Left ventricle myocardium inferior (tissue), 1 donor: ENCODE measurements around the gene SAA4. TPM values are rescaled to one million over a fixed set of nuclear protein-coding genes. Genes with fewer than 3 reads are reported as not detected.
"Not testable (repeated sequence)": the region's sequence is repeated elsewhere in the genome, so short reads cannot be mapped to it uniquely, and the experiment has no call there.

Source experiments
- DNase-seq: peaks from one replicate; pipeline ENCODE4 v3.0.0-alpha.2; 2020
- H3K27ac ChIP-seq: fragments of 200-600 bp; replicated peaks from 2 replicates; pipeline ENCODE4 v1.8.0; 2021
- H3K27me3 ChIP-seq: fragments of 200-600 bp; 2 replicates; pipeline ENCODE4 v1.8.0; 2021; ENCODE audit warnings: low read depth
- H3K36me3 ChIP-seq: fragments of 200-600 bp; 2 replicates; pipeline ENCODE4 v1.8.0; 2021
- H3K4me1 ChIP-seq: fragments of 200-600 bp; 2 replicates; pipeline ENCODE4 v1.8.0; 2021
- H3K4me3 ChIP-seq: fragments of 200-600 bp; 2 replicates; pipeline ENCODE4 v1.8.0; 2021; ENCODE audit warnings: mild to moderate bottlenecking, moderate library complexity
- H3K9me3 ChIP-seq: fragments of 200-600 bp; replicated peaks from 2 replicates; pipeline ENCODE4 v1.8.0; 2021
- intact Hi-C: fragments of 100-400 bp; cut with micrococcal nuclease; formaldehyde crosslinking; loops from one replicate; pipeline ENCODE4 v1.11.0; 2022
- total RNA-seq: library from RNA; stranded (reverse); fragmentation: NEBNext Ultra II Directional; extraction: Animal tissue kit (Norgen Biotek cat#: 25700); gene quantifications from one replicate; pipeline ENCODE4 v1.2.1, GENCODE V29; 2021
- TF ChIP-seq, protein P1 (sequence below): fragments of 200-600 bp; IDR thresholded peaks from 2 replicates; pipeline ENCODE4 v1.8.0; 2021; ENCODE audit warnings: antibody characterized with exemption, mild to moderate bottlenecking, borderline replicate concordance
- donor health status: DM: no; HTN: yes; CAD: no; lungs with severe emphysema.

The SAA4 gene
- total RNA-seq, 1 donor from 2014 or later: not detected

DNA sequence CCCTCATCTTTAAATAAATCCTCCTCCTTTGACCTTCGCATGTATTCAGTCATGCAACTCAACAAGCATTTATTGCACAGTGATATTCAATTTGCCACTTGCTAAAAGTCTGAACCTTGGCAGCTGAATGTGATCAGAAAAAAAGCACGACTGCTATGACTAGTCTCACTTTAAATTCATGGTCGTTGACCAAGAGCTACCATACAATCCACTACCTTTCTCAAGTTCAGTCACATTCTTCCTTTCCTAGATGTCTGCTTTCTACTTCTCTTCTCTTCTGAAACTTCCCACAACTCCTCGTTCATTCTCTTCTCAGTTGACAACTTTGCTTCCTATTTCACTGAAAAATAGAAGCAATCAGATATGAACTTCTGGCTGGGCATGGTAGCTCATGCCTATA is 27.4 kb upstream of the SAA4 start:
- intact Hi-C loops: no loop called here
- DNase-seq: no peak
- no peak overlapping the region for H3K27ac ChIP-seq

DNA sequence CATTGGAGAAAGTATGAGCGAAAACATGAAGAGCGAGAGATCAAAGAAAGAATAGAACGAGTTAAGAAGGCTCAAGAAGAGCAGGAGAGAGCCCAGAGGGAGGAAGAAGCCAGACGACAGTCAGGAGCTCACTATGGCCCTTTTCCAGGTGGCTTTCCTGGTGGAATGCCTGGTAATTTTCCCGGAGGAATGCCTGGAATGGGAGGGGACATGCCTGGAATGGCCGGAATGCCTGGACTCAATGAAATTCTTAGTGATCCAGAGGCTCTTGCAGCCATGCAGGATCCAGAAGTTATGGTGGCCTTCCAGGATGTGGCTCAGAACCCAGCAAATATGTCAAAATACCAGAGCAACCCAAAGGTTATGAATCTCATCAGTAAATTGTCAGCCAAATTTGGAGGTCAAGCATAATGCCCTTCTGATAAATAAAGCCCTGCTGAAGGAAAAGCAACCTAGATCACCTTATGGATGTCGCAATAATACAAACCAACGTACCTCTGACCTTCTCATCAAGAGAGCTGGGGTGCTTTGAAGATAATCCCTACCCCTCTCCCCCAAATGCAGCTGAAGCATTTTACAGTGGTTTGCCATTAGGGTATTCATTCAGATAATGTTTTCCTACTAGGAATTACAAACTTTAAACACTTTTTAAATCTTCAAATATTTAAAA is 26.2 kb upstream of the SAA4 start:
- H3K36me3 ChIP-seq, H3K4me3 ChIP-seq, DNase-seq, H3K27ac ChIP-seq, intact Hi-C loops, H3K9me3 ChIP-seq, H3K4me1 ChIP-seq: not testable (repeated sequence)
- H3K27me3 ChIP-seq: peaks cover 17% of the 10 kb centered on the region

More for the DNA sequence above, 27.4 kb upstream of the SAA4 start:
- H3K27me3 ChIP-seq: peaks cover 17% of the 10 kb centered on the region
- TF ChIP-seq, protein P1, sequence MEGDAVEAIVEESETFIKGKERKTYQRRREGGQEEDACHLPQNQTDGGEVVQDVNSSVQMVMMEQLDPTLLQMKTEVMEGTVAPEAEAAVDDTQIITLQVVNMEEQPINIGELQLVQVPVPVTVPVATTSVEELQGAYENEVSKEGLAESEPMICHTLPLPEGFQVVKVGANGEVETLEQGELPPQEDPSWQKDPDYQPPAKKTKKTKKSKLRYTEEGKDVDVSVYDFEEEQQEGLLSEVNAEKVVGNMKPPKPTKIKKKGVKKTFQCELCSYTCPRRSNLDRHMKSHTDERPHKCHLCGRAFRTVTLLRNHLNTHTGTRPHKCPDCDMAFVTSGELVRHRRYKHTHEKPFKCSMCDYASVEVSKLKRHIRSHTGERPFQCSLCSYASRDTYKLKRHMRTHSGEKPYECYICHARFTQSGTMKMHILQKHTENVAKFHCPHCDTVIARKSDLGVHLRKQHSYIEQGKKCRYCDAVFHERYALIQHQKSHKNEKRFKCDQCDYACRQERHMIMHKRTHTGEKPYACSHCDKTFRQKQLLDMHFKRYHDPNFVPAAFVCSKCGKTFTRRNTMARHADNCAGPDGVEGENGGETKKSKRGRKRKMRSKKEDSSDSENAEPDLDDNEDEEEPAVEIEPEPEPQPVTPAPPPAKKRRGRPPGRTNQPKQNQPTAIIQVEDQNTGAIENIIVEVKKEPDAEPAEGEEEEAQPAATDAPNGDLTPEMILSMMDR: no peak
- H3K4me3 ChIP-seq: no peak overlapping the region
- H3K36me3 ChIP-seq: no peaks in the 10 kb centered on the region
- H3K9me3 ChIP-seq: no peaks in the 10 kb centered on the region
- no peaks in the 10 kb centered on the region for H3K4me1 ChIP-seq

DNA sequence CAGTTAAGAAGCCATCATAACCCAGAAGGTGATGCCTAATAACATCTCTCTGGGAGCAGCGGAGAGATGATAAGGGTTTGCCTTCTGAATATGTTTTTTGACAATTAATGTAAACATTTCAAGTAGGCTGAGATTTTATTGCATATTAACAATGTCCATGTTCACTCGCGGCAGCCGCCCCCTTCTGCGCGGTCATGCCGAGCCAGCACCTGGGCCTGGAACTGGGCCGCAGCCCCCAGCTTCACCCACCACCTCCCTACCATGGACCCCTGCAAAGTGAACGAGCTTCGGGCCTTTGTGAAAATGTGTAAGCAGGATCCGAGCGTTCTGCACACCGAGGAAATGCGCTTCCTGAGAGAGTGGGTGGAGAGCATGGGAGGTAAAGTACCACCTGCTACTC is 25.1 kb upstream of the SAA4 start:
- TF ChIP-seq, protein P1: no peak
- no peak overlapping the region for H3K27ac ChIP-seq
- H3K36me3 ChIP-seq: no peaks in the 10 kb centered on the region
- DNase-seq: no peak
- no peaks in the 10 kb centered on the region for H3K9me3 ChIP-seq
- H3K27me3 ChIP-seq: peaks cover 17% of the 10 kb centered on the region
- H3K4me1 ChIP-seq: no peaks in the 10 kb centered on the region
- H3K4me3 ChIP-seq: no peak overlapping the region
- intact Hi-C loops: no loop called here

DNA sequence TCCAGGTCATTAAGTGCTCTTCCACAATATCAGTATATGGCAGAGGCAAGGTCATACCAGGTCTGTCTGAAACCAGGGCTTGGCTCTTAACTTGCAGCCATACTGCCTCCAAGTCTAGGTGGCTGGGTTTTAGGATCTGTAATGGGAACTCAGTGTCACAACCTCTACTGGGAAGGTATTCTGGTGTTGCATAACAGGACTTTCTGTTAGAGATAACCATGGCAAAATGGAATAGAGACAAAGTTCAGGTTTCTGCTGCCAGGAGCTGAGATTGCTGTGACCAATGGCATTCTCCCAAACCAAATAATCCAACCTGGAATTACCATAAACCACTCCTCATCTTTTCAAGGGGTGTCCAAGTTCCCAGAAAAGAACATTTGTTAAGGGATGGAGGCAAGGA is 22.7 kb upstream of the SAA4 start:
- no peaks in the 10 kb centered on the region for H3K36me3 ChIP-seq
- no peak overlapping the region for H3K4me3 ChIP-seq
- no peaks in the 10 kb centered on the region for H3K4me1 ChIP-seq
- H3K27me3 ChIP-seq: peaks cover 15% of the 10 kb centered on the region
- intact Hi-C loops: no loop called here
- TF ChIP-seq, protein P1: no peak
- no peak for DNase-seq
- no peak overlapping the region for H3K27ac ChIP-seq
- H3K9me3 ChIP-seq: no peaks in the 10 kb centered on the region

DNA sequence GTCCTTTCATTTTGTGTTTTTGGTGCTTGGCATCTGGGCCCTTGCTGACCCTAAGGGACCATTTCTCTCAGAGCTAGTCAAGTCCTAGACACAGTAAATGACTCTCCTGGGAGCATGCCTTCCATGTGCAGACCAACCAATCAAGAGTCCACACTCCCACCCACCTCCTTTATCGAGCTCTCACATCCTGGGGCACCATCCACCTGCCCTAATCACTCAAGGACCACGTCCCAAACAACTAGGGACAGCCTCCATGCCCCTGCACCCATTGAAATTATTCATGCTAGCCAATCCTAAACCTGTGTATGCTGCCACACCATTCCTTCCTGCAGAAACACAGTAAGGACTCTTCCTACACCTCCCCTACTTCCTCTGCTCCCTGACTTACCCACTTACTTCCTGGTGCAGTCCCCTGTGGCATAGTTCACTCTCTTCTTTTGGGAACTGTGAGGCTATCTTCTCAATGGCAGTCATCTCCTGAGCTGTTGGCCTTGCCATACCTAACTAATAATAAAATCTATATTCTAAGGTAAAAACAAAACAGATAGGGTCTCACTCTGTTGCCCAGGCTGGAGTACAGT is 18.3 kb upstream of the SAA4 start:
- TF ChIP-seq, protein P1: no peak
- Histone ChIP-seq H3K36me3 (no peaks in the 10 kb centered on the region), H3K4me3 (no peak overlapping the region), H3K4me1 (no peaks in the 10 kb centered on the region), H3K9me3 (no peaks in the 10 kb centered on the region), H3K27ac (no peak overlapping the region), H3K27me3 (peaks cover 8% of the 10 kb centered on the region)
- intact Hi-C loops: no loop called here
- DNase-seq: no peak

DNA sequence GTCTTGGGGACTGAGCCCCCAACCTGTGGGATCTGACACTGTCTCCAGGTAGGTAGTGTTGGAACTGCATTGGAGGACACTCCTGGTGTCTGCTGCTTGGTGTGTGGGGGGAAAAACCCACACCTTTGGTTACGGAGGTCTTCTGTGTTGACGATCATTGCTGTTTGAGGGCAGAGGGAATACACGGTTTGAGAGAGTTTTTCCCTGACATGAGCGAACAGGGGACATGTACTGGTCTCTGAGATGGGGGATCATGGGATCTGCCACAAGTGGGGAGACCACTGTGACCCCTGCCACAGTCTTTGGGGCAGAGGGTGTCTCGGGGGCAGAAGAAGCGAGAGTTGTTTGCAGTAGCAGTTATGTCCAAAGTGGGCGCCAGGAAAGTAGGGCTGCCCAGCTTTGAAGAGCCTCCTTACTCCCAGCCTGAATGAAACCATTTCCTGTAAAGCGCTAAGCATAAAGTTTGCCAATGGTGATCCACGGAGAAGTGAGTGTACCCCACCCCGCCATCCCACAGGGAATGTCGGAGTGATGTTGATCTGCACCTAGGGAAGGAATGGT is 17.3 kb upstream of the SAA4 start:
- no peak for DNase-seq
- Histone ChIP-seq H3K27me3 (peaks cover 15% of the 10 kb centered on the region), H3K27ac (no peak overlapping the region), H3K36me3 (no peaks in the 10 kb centered on the region), H3K9me3 (no peaks in the 10 kb centered on the region), H3K4me1 (no peaks in the 10 kb centered on the region), H3K4me3 (no peak overlapping the region)
- TF ChIP-seq, protein P1: no peak
- intact Hi-C loops: no loop called here
